HG03135 (cell line): ENCODE measurements around the gene CASQ2.

Experiments used
- ATAC-seq: cut with Tn5 transposase; IDR thresholded peaks from one replicate; pipeline ENCODE4 v1.9.1; 2021; ENCODE audit warnings: mild to moderate bottlenecking, moderate library complexity; ENCODE audit not compliant: unreplicated experiment

The CASQ2 gene

DNA sequence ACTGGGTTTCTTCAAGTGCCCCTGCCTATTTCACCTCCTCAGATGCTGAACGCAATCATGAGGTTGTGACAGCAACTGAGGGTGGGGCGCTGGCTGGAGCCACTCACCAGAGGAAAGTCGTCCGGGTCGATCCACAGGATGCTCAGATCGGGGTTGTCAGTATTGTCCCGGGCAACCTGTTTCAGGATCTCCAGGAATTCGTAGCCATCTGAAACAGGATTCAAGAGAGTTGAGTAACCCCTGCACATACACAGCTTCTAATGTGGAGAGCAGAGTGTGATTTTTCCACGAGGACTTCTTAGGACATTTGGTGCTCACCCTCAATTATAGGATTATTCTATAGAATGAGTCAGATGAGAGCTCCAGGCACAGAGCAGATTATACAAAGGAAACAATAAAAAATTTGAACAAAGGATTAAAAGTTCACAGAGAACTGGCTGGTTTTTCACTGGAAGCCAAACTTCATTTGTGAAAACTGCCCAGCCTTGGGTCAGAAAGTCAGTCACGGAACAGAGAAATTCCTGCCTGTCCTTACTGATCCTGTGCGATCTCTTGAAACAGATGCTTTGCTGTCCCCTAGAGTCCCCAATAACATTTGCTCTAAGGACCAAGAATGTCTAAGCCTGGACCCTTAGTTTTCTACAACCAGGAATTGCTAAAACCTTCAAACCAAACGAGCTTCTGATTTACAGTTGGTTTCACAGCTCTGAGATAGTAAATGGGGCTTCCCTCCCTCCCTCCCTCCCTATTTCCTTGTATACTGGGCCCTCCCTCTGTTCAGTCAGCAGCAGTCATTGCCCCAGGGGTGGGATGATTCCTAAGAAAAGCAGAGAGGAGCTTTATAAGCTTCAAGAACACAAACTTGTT is 63.2 kb downstream of the CASQ2 start:
- no peak for ATAC-seq

GRCh38 chr1:115702959-115703358 is 65.6 kb downstream of the CASQ2 start:
- no peak for ATAC-seq

DNA sequence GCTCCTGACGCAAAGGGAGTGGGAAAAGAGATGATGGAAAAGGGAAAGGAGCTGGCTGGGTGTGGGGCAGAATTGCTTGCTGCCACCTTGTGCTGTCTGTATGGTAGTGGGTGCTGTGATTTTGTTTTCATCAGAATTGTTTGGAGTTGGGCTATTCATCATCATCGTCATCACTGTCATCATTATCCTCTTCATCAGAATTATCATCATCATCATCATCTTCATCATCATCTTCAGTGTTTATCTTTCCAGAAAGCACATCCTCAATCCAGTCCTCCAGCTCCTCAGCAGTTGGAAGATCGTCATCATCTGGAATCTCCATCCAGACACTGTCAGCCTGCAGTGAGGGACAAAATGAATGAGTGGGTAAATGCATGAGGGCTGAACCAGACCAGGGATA is 67.4 kb downstream of the CASQ2 start:
- ATAC-seq = no peak

- no peak for ATAC-seq
Observed at GRCh38 chr1:115697619-115698018, 70.9 kb downstream of the CASQ2 start.

DNA sequence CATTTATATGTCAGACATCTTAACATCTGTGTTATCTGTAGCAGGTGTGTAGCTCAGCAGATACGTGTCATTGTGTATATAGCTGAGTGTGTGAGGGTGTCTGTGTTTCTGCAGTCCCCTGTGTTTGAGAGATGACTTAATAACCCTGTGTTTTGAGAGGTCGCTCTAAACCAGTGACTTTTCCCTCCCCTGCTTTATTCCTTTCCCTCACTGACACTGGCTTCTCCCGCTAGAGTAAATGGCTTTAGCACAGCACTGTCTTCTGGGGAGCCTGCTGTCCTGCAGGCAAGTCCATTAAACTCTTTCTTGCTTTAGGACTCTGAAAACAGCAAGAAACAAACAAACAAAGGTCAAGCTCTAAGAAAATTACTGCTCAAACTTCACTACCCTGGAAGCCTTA is 73.7 kb downstream of the CASQ2 start:
- no peak for ATAC-seq

- ATAC-seq = no peak
Observed at GRCh38 chr1:115692224-115692623, 76.3 kb downstream of the CASQ2 start.

GRCh38 chr1:115690972-115691371 is 77.5 kb downstream of the CASQ2 start:
- ATAC-seq = no peak

GRCh38 chr1:115687744-115688143 is 80.8 kb downstream of the CASQ2 start:
- ATAC-seq = no peak

GRCh38 chr1:115685029-115685705 is 83.3 kb downstream of the CASQ2 start:
- ATAC-seq = no peak

- ATAC-seq = no peak
Observed at GRCh38 chr1:115682792-115683191, 85.7 kb downstream of the CASQ2 start.

DNA sequence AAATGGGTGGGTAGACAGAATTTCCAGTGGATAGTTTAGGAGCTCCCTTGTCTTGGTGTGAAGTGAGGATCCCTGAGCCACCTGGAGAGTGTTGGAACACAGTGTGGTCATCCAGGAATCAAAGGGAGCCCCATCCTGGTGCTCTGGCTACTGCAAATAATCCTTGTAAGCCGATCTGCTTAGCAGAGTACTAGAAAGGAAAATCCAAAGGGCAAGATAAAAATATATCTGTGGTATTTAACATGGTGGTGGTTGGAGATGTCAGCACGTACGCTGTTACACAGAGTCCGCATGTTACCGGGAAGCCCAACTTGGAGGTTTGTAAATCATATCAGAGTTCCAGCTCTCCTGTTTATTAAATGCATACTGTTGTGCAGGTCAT is 87.8 kb downstream of the CASQ2 start:
- ATAC-seq = no peak

- no peak for ATAC-seq
Observed at GRCh38 chr1:115679141-115679611, 89.3 kb downstream of the CASQ2 start.

- no peak for ATAC-seq
Observed at GRCh38 chr1:115678141-115678540, 90.4 kb downstream of the CASQ2 start.

DNA sequence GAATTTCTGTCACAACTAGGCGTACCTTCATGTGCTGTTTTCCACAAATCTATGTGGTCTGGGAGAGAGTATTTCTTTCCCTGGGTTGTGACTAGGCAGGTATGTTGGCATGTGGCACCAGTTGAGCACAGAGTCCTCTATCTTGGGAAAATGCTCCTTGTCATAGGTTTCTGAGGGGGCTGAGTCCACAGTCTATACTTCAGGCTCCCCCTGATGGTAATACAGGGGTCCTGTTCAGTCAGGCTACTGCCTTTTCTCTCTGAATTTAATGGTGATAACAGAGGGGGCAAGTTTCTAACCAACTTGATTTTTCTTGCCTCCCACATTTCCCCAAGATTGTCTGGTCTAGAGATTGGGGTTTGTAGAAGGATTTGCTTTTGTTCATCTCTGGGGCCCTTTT is 90.9 kb downstream of the CASQ2 start:
- ATAC-seq = no peak

GRCh38 chr1:115677182-115677555 is 91.3 kb downstream of the CASQ2 start:
- ATAC-seq = peak; percentile 63

DNA sequence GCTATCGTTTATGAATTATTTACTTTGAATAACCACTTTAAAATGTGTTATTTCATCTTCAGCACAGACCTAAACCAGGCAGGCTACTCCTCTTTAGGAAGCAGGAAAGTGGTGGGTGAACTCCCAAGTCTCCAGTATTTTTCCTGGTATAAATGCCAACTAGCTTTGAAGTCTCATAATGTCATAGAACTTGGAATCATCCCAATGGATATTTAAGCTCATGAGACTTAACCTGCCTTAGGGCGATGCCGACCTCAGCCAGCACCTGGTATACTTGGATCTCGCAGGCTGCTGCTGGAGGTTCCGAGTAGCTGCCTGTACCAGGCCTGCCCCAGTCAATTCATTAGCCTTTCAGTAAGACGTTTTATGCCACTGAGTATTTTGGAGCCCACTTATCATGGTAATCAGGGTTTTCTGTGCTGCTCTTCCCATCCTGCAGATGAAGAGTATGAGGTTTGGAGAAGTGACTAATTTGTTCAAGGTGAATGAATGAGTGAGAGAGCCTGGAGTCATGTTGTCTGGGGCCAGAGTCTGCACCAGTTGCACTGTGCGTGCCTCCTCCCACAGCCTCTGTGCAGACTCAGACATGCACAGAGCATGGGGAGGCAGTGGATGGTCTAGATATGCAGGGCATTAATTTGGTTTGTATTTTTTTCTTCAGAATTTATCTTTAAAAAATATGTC is 91.9 kb downstream of the CASQ2 start:
- ATAC-seq = peak; percentile 31

DNA sequence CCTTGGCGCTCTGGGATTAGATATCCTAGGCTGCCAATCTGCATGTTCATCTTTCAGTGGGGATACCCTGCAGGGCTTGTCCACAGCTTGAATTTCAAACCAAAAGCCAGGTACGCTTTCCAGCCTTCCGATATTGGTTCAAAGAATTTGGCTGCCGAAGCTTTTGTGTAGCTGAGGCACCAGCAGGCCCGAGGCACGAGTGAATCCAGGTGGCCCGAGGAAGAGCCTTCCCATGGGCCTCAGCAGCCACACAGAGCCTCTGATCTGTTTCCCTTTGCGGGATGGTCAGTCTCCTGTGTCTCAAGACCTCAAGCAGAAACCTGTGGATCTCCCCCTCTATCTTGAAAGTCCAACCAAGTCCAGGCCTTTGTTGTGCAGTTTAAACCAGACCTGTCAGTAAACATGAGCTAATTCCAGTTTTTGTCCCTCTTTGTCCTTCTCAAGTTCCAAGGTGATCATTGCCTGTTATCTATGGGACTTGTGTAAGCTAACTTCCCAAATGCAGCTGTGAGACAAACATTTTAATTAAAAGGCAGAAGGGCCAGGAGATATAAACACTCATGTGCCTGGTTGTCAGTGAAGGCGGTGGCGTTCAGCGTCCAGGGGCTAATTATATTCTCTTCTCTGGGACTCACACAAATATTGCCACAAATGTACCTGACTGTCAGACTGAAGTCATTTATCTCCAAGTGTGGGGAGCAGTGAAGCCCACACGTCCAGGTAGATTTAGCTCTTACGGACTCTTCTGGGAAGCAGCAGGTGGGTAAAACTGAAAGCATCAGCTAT is 96.1 kb downstream of the CASQ2 start:
- no peak for ATAC-seq

- no peak for ATAC-seq
Observed at GRCh38 chr1:115671176-115671934, 97.2 kb downstream of the CASQ2 start.

- ATAC-seq = no peak
Observed at GRCh38 chr1:115670476-115671175, 97.9 kb downstream of the CASQ2 start.

- ATAC-seq = no peak
Observed at GRCh38 chr1:115669886-115670285, 98.6 kb downstream of the CASQ2 start.
